HCT116 (cell line): Measurements from ENCODE around the gene SYNE1. TPM values are rescaled to one million over a fixed set of nuclear protein-coding genes. Genes with fewer than 3 reads are reported as not detected.

Source experiments
- ATAC-seq: fragments of 200-7000 bp; cut with Tn5 transposase; 2 replicates; pipeline ENCODE4 v1.9.1; 2020; ENCODE audit warnings: mild to moderate bottlenecking, moderate library complexity
- BruUV-seq: library from RNA; stranded (reverse); fragments of 400-500 nt; replicated peaks from 2 replicates; lab custom pipeline; 2021; lab: Mats Ljungman, UMichigan
- CTCF ChIA-PET: fragments of 300-600 bp; sonication (Branson Sonifier 250); formaldehyde crosslinking; loops from one replicate; lab custom pipeline; 2021; ENCODE audit warnings: antibody characterized with exemption; lab: Charles Lee
- POLR2A ChIA-PET: fragments of 300-600, 350-600 bp; sonication (Branson Sonifier 250); formaldehyde crosslinking; loops from one replicate; lab custom pipeline; 2021; ENCODE audit warnings: antibody characterized with exemption; lab: Charles Lee
- RAD21 ChIA-PET, 2 experiments: fragments of 300-600 bp; sonication (Branson Sonifier 250); formaldehyde crosslinking; loops; one replicate each; lab custom pipeline; 2023; ENCODE audit warnings: low total read pairs in 2 of 2; ENCODE audit not compliant: uncharacterized antibody in 2 of 2, unreplicated experiment in 2 of 2, low non-redundant PET in 1 of 2; lab: Charles Lee
- DNase-seq: peaks from one replicate; pipeline ENCODE4 v3.0.0-alpha.2; 2010; ENCODE audit warnings: low read depth, low spot score
- H2AFZ ChIP-seq: fragments of 200-600 bp; shearing (Covaris generic), sonication (generic); 2 replicates; pipeline ENCODE4 v1.6.1; 2017; ENCODE audit warnings: low read depth, mixed run types, mixed read lengths, antibody characterized with exemption, low read length; ENCODE audit not compliant: poor library complexity, severe bottlenecking
- H3K27ac ChIP-seq: 2 replicates; pipeline ENCODE4 v1.5.1; 2012; ENCODE audit warnings: low read depth, low read length
- H3K27me3 ChIP-seq: fragments of 200-600 bp; sonication (generic); 2 replicates; pipeline ENCODE4 v1.6.1; 2016; ENCODE audit warnings: mixed run types, low read length, mixed read lengths; ENCODE audit not compliant: insufficient read depth
- H3K36me3 ChIP-seq, 2 experiments: fragments of 200-500 bp in 1 of 2; fragments of 200-600 bp in 1 of 2; sonication (Bioruptor generic) in 1 of 2; sonication (generic) in 1 of 2; 2 replicates each; pipeline versions ENCODE4 v1.5.1 to v1.6.1; 2014 to 2016; ENCODE audit warnings: low read length in 2 of 2, inconsistent platforms in 1 of 2, mixed read lengths in 1 of 2, mixed run types in 1 of 2; ENCODE audit not compliant: insufficient read depth in 2 of 2, control insufficient read depth in 1 of 2
- H3K4me1 ChIP-seq, 2 experiments: fragments of 200-600 bp in 1 of 2; sonication (generic) in 1 of 2; 2 replicates each; pipeline versions ENCODE4 v1.5.1 to v1.6.1; 2012 to 2017; ENCODE audit warnings: low read length in 2 of 2, inconsistent platforms in 1 of 2, mild to moderate bottlenecking in 1 of 2, mixed read lengths in 1 of 2, mixed run types in 1 of 2, moderate library complexity in 1 of 2; ENCODE audit not compliant: insufficient read depth in 2 of 2, control insufficient read depth in 1 of 2
- H3K4me2 ChIP-seq: fragments of 200-600 bp; sonication (generic); 2 replicates; pipeline ENCODE4 v1.6.1; 2017; ENCODE audit warnings: mixed run types, low read length, mixed read lengths
- H3K4me3 ChIP-seq, 2 experiments: fragments of 200-600 bp in 1 of 2; sonication (generic) in 1 of 2; replicated peaks in 1 of 2; 2 replicates each; pipeline ENCODE4 v1.5.1; 2011 to 2016; ENCODE audit warnings: low read length in 2 of 2, control low read depth in 1 of 2, low read depth in 1 of 2, mild to moderate bottlenecking in 1 of 2, mixed read lengths in 1 of 2, mixed run types in 1 of 2
- H3K79me2 ChIP-seq: fragments of 200-600 bp; sonication (generic); 2 replicates; pipeline ENCODE4 v1.6.1; 2017; ENCODE audit warnings: mild to moderate bottlenecking, mixed run types, low read length, moderate library complexity, mixed read lengths; ENCODE audit not compliant: insufficient read depth
- H3K9ac ChIP-seq: fragments of 200-600 bp; sonication (generic); 2 replicates; pipeline ENCODE4 v1.6.1; 2016; ENCODE audit warnings: low read length, mixed read lengths
- H3K9me2 ChIP-seq: fragments of 200-600 bp; sonication (generic), shearing (Covaris generic); 2 replicates; pipeline ENCODE4 v1.6.1; 2017; ENCODE audit warnings: mixed run types, mild to moderate bottlenecking, moderate library complexity; ENCODE audit not compliant: insufficient read depth
- H3K9me3 ChIP-seq, 2 experiments: fragments of 200-500 bp in 1 of 2; fragments of 200-600 bp in 1 of 2; sonication (Bioruptor generic) in 1 of 2; sonication (generic) in 1 of 2; 2 replicates each; pipeline ENCODE4 v1.6.1; 2014 to 2017; ENCODE audit warnings: low read length in 2 of 2, mixed read lengths in 2 of 2, inconsistent platforms in 1 of 2, low read depth in 1 of 2, mild to moderate bottlenecking in 1 of 2, mixed run types in 1 of 2, moderate library complexity in 1 of 2; ENCODE audit not compliant: control insufficient read depth in 1 of 2, insufficient read depth in 1 of 2
- H4K20me1 ChIP-seq: fragments of 200-600 bp; sonication (generic), shearing (Covaris generic); 2 replicates; pipeline ENCODE4 v1.6.1; 2017; ENCODE audit warnings: mixed run types, mild to moderate bottlenecking, moderate library complexity; ENCODE audit not compliant: insufficient read depth
- CBX3 ChIP-seq: IDR thresholded peaks from 2 replicates; pipeline ENCODE4 v1.6.1; 2012; ENCODE audit warnings: low read depth
- CEBPB ChIP-seq: IDR thresholded peaks from 2 replicates; pipeline ENCODE4 v1.6.1; 2012; ENCODE audit warnings: low read depth
- CTCF ChIP-seq, 3 experiments: fragments of 200-600 bp in 1 of 3; sonication (generic) in 1 of 3; IDR thresholded peaks in 2 of 3; conservative IDR thresholded peaks in 1 of 3; 2 replicates each; pipeline ENCODE4 v1.5.1; 2012 to 2017; ENCODE audit warnings: low read depth in 2 of 3, low read length in 2 of 3, antibody characterized with exemption in 1 of 3, borderline replicate concordance in 1 of 3, control low read depth in 1 of 3, mild to moderate bottlenecking in 1 of 3, mixed read lengths in 1 of 3, mixed run types in 1 of 3, moderate library complexity in 1 of 3; ENCODE audit not compliant: insufficient read depth in 1 of 3
- EGR1 ChIP-seq: IDR thresholded peaks from 2 replicates; pipeline ENCODE4 v1.6.1; 2012; ENCODE audit warnings: low read depth
- ELF1 ChIP-seq: IDR thresholded peaks from 2 replicates; pipeline ENCODE4 v1.6.1; 2012; ENCODE audit warnings: low read depth, borderline replicate concordance
- EZH2 ChIP-seq: fragments of 200-600 bp; sonication (generic); IDR thresholded peaks from 2 replicates; pipeline ENCODE4 v1.6.1; 2017; ENCODE audit warnings: antibody characterized with exemption, mixed run types
- FOSL1 ChIP-seq: IDR thresholded peaks from 2 replicates; pipeline ENCODE4 v1.6.1; 2012; ENCODE audit warnings: low read depth
- MAX ChIP-seq: IDR thresholded peaks from 2 replicates; pipeline ENCODE4 v1.6.1; 2012
- POLR2A ChIP-seq: IDR thresholded peaks from 2 replicates; pipeline ENCODE4 v1.7.0; 2011; ENCODE audit warnings: borderline replicate concordance; ENCODE audit not compliant: insufficient read depth, insufficient read length; ENCODE audit errors: extremely low read depth
- POLR2AphosphoS5 ChIP-seq: IDR thresholded peaks from 2 replicates; pipeline ENCODE4 v1.6.1; 2011; ENCODE audit warnings: mild to moderate bottlenecking, low read depth, low read length, moderate library complexity
- REST ChIP-seq: IDR thresholded peaks from 2 replicates; pipeline ENCODE4 v1.6.1; 2012; ENCODE audit warnings: low read depth
- SP1 ChIP-seq: IDR thresholded peaks from 2 replicates; pipeline ENCODE4 v1.6.1; 2012; ENCODE audit warnings: low read depth
- SRF ChIP-seq: IDR thresholded peaks from 2 replicates; pipeline ENCODE4 v1.6.1; 2012; ENCODE audit warnings: low read depth
- TCF7L2 ChIP-seq: IDR thresholded peaks from 2 replicates; pipeline ENCODE4 v1.7.0; 2011; ENCODE audit warnings: borderline replicate concordance, inconsistent platforms; ENCODE audit not compliant: insufficient read depth, insufficient read length; ENCODE audit errors: extremely low read depth
- YY1 ChIP-seq: IDR thresholded peaks from 2 replicates; pipeline ENCODE4 v1.6.1; 2011; ENCODE audit warnings: low read length, low read depth, moderate library complexity, mild to moderate bottlenecking; ENCODE audit not compliant: insufficient replicate concordance; ENCODE audit errors: extremely low read depth
- ZFX ChIP-seq: fragments of 450-650 bp; IDR thresholded peaks from 2 replicates; pipeline ENCODE4 v1.6.1; 2017
- ZNF274 ChIP-seq: fragments of 200-500 bp; sonication (Bioruptor generic); IDR thresholded peaks from 2 replicates; pipeline ENCODE4 v1.6.1; 2014; ENCODE audit warnings: mild to moderate bottlenecking, low read depth, low read length, inconsistent platforms
- intact Hi-C: fragments of 100-400 bp; cut with micrococcal nuclease; formaldehyde crosslinking; loops from 2 replicates; pipeline ENCODE4 v1.10.0; 2022
- total RNA-seq: library from RNA; stranded (reverse); gene quantifications from one replicate; pipeline ENCODE4 v1.2.1, GENCODE V29; 2021; ENCODE audit not compliant: unreplicated experiment
- TF ChIP-seq, protein P1 (sequence below): IDR thresholded peaks from 2 replicates; pipeline ENCODE4 v1.6.1; 2011; ENCODE audit warnings: mild to moderate bottlenecking, low read length, moderate library complexity; ENCODE audit not compliant: insufficient replicate concordance; ENCODE audit errors: extremely low read depth
- TF ChIP-seq, protein P2 (sequence below): IDR thresholded peaks from 2 replicates; pipeline ENCODE4 v1.6.1; 2012

SYNE1 gene
- total RNA-seq, 1 experiment from 2014 or later = 5.4 TPM

DNA sequence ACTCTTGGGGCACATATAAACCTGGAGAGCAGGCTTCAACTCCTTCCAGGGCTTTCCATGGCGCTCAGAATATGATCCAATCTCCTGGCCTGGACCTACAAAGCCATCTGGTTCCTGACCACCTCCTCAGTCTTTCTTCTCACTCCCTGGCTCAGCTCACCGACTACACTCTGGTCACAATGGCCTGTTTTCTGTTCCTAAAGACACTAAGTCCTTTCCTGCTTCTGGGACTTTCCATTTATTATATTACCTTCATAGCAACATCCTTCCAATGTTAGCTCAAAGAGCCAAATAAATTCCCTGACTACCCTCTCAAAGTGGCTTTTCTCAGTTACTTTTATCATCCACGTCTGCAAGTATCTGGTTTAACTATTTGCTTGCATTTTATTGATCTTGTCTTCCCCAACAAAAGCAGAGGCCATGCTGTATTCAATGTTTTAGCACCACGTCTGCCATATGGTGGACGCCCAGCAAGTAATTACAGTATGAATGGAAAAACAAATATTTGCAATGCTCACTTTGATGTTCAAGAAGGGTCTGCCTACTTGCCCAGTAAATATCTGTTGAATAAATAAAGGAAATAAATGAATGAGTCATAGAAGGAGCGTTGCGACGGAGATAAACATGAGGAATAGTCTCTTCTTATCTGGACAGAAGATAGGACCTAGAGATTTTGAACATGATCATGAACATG lies 501.3 kb downstream of the SYNE1 start:
- ChIA-PET CTCF (interaction anchor here (1.5 to 1.7 kb wide), 2 partner anchors 11 to 371 kb away, joined by 4 to 9 read pairs; no protein-coding TSS in a partner anchor), RAD21 (no interaction called here), POLR2A (no interaction called here)
- Histone ChIP-seq H3K4me3 (peak overlapping the region in 1 of 2 experiments; percentile 8; a peak in 1 of 4 replicates), H3K4me1 (peaks cover 7 to 12% of the 10 kb centered on the region in 2 experiments), H3K9me2 (no peaks in the 10 kb centered on the region), H3K79me2 (no peaks in the 10 kb centered on the region), H3K27me3 (no peaks in the 10 kb centered on the region), H3K4me2 (peak overlapping the region; percentile 53), H2AFZ (peak overlapping the region; percentile 75), H3K9ac (no peak overlapping the region), H3K36me3 (no peaks in the 10 kb centered on the region), H4K20me1 (no peaks in the 10 kb centered on the region), H3K27ac (peak overlapping the region; percentile 0; the same call in 1 of the 2 replicates), H3K9me3 (no peaks in the 10 kb centered on the region)
- no TSS peak for BruUV-seq
- DNase-seq = no peak
- intact Hi-C loops = no loop called here
- peak; percentile 53 for ATAC-seq
- TF ChIP-seq REST = no peak
- TF ChIP-seq FOSL1 = peak; percentile 41
- TF ChIP-seq, protein P1, sequence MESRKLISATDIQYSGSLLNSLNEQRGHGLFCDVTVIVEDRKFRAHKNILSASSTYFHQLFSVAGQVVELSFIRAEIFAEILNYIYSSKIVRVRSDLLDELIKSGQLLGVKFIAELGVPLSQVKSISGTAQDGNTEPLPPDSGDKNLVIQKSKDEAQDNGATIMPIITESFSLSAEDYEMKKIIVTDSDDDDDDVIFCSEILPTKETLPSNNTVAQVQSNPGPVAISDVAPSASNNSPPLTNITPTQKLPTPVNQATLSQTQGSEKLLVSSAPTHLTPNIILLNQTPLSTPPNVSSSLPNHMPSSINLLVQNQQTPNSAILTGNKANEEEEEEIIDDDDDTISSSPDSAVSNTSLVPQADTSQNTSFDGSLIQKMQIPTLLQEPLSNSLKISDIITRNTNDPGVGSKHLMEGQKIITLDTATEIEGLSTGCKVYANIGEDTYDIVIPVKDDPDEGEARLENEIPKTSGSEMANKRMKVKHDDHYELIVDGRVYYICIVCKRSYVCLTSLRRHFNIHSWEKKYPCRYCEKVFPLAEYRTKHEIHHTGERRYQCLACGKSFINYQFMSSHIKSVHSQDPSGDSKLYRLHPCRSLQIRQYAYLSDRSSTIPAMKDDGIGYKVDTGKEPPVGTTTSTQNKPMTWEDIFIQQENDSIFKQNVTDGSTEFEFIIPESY = no peak
- TF ChIP-seq TCF7L2 = no peak
- TF ChIP-seq ZFX = no peak
- TF ChIP-seq EZH2 = no peak
- no peak for TF ChIP-seq CEBPB
- no peak for TF ChIP-seq POLR2AphosphoS5
- no peak for TF ChIP-seq YY1
- TF ChIP-seq SRF = no peak
- no peak for TF ChIP-seq ZNF274
- TF ChIP-seq CBX3 = 0 out of 2 replicates have a peak, but pooled peaks have one; percentile 22
- TF ChIP-seq, protein P2, sequence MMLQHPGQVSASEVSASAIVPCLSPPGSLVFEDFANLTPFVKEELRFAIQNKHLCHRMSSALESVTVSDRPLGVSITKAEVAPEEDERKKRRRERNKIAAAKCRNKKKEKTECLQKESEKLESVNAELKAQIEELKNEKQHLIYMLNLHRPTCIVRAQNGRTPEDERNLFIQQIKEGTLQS = no peak
- TF ChIP-seq ELF1 = no peak
- peak; percentile 20; the same call in 1 of the 2 replicates for TF ChIP-seq SP1
- no peak for TF ChIP-seq EGR1
- TF ChIP-seq MAX = no peak
- TF ChIP-seq CTCF (IDR thresholded peaks at IDR 0.05 in 2 of 3, conservative IDR thresholded peaks at IDR 0.05 in 1 of 3; ENCODE audit: borderline replicate concordance in 1 of 3, insufficient read depth in 1 of 3, low read depth in 2 of 3, low read length in 2 of 3) = no peak
- TF ChIP-seq POLR2A = no peak
